Trophoblast cell (in vitro differentiated cells and primary cell): ENCODE data around the gene POLD2.

Experiments used
- DNase-seq, 2 donors: peaks; one replicate each; pipeline ENCODE4 v3.0.0-alpha.2; 2016
- H2AFZ ChIP-seq: 2 replicates; pipeline ENCODE4 v1.6.1; 2013; ENCODE audit warnings: low read length, moderate library complexity, mild to moderate bottlenecking; ENCODE audit not compliant: insufficient read depth, poor library complexity
- H2AK5ac ChIP-seq: 2 replicates; pipeline ENCODE4 v1.6.1; 2013; ENCODE audit warnings: mild to moderate bottlenecking, low read length
- H2BK120ac ChIP-seq: 2 replicates; pipeline ENCODE4 v1.6.1; 2013; ENCODE audit warnings: low read length, mild to moderate bottlenecking, moderate library complexity; ENCODE audit not compliant: insufficient read depth, poor library complexity
- H2BK12ac ChIP-seq: 2 replicates; pipeline ENCODE4 v1.6.1; 2013; ENCODE audit warnings: mild to moderate bottlenecking, low read length, moderate library complexity
- H2BK5ac ChIP-seq: 2 replicates; pipeline ENCODE4 v1.6.1; 2013; ENCODE audit warnings: low read length, low read depth, moderate library complexity, mild to moderate bottlenecking; ENCODE audit not compliant: poor library complexity
- H3K14ac ChIP-seq: 2 replicates; pipeline ENCODE4 v1.6.1; 2013; ENCODE audit warnings: mild to moderate bottlenecking, low read length
- H3K18ac ChIP-seq: 2 replicates; pipeline ENCODE4 v1.6.1; 2013; ENCODE audit warnings: mild to moderate bottlenecking, low read length
- H3K23ac ChIP-seq: 2 replicates; pipeline ENCODE4 v1.6.1; 2013; ENCODE audit warnings: low read length
- H3K27ac ChIP-seq: 2 replicates; pipeline ENCODE4 v1.5.1; 2013; ENCODE audit warnings: low read depth, mild to moderate bottlenecking, inconsistent platforms, low read length, moderate library complexity
- H3K27me3 ChIP-seq: 2 replicates; pipeline ENCODE4 v1.6.1; 2013; ENCODE audit warnings: inconsistent platforms, mild to moderate bottlenecking, low read length, moderate library complexity; ENCODE audit not compliant: insufficient read depth
- H3K36me3 ChIP-seq, 2 experiments: 1 replicate in 1 of 2; 2 replicates in 1 of 2; pipeline ENCODE4 v1.6.1; 2013; ENCODE audit warnings: low read length in 2 of 2, mild to moderate bottlenecking in 2 of 2, moderate library complexity in 1 of 2; ENCODE audit not compliant: insufficient read depth in 2 of 2, control insufficient read depth in 1 of 2
- H3K4ac ChIP-seq: 2 replicates; pipeline ENCODE4 v1.6.1; 2013; ENCODE audit warnings: low read depth, mild to moderate bottlenecking, low read length, moderate library complexity
- H3K4me1 ChIP-seq, 2 experiments: 1 replicate in 1 of 2; 2 replicates in 1 of 2; pipeline ENCODE4 v1.6.1; 2013; ENCODE audit warnings: low read length in 2 of 2, mild to moderate bottlenecking in 2 of 2, moderate library complexity in 1 of 2; ENCODE audit not compliant: insufficient read depth in 2 of 2, control insufficient read depth in 1 of 2
- H3K4me2 ChIP-seq: 2 replicates; pipeline ENCODE4 v1.6.1; 2013; ENCODE audit warnings: inconsistent platforms, mild to moderate bottlenecking, low read length, moderate library complexity
- H3K4me3 ChIP-seq: 2 replicates; pipeline ENCODE4 v1.5.1; 2013; ENCODE audit warnings: mild to moderate bottlenecking, low read depth, low read length, inconsistent platforms
- H3K79me1 ChIP-seq: one replicate; pipeline ENCODE4 v1.6.1; 2013; ENCODE audit warnings: low read length
- H3K79me2 ChIP-seq: 2 replicates; pipeline ENCODE4 v1.6.1; 2013; ENCODE audit warnings: low read length, mild to moderate bottlenecking; ENCODE audit not compliant: control insufficient read depth, insufficient read depth, poor library complexity
- H3K9ac ChIP-seq: 2 replicates; pipeline ENCODE4 v1.6.1; 2013; ENCODE audit warnings: mild to moderate bottlenecking, low read length
- H3K9me3 ChIP-seq: 2 replicates; pipeline ENCODE4 v1.6.1; 2013; ENCODE audit warnings: low read depth, mild to moderate bottlenecking, control low read depth, inconsistent platforms, low read length; ENCODE audit not compliant: insufficient read depth
- H4K12ac ChIP-seq: 2 replicates; pipeline ENCODE4 v1.6.1; 2013; ENCODE audit warnings: low read depth, mild to moderate bottlenecking, low read length, moderate library complexity
- H4K8ac ChIP-seq: 2 replicates; pipeline ENCODE4 v1.6.1; 2013; ENCODE audit warnings: low read depth, mild to moderate bottlenecking, low read length, moderate library complexity
- H4K91ac ChIP-seq: one replicate; pipeline ENCODE4 v1.6.1; 2013; ENCODE audit warnings: low read depth, mild to moderate bottlenecking, low read length, moderate library complexity
- WGBS: extraction: QIAGEN DNeasy Blood & Tissue Kit; methylation state at CpG from one replicate; pipeline ENCODE4 v1.1.7; 2013; ENCODE audit warnings: missing lambda C conversion rate; ENCODE audit not compliant: insufficient read length, insufficient coverage; ENCODE audit errors: extremely low coverage; 5-methylcytosine and 5-hydroxymethylcytosine counted together

The POLD2 gene

GRCh38 chr7:44085546-44085945 is 37.8 kb downstream of the POLD2 start:
- Histone ChIP-seq H3K79me2 (peaks cover 3% of the 10 kb centered on the region), H3K4ac (no peak overlapping the region), H4K12ac (no peak overlapping the region), H3K9ac (no peak overlapping the region), H2BK5ac (no peak overlapping the region), H3K4me2 (no peak overlapping the region), H2AFZ (no peak overlapping the region), H3K4me3 (no peak overlapping the region), H3K18ac (no peak overlapping the region), H2BK12ac (no peak overlapping the region), H3K36me3 (peaks cover 3% of the 10 kb centered on the region in 2 experiments), H3K23ac (no peak overlapping the region), H3K27ac (no peak overlapping the region), H3K27me3 (no peaks in the 10 kb centered on the region), H2BK120ac (no peak overlapping the region), H3K14ac (no peak overlapping the region), H3K9me3 (no peaks in the 10 kb centered on the region), H4K8ac (no peak overlapping the region), H4K91ac (no peak overlapping the region), H3K4me1 (no peaks in the 10 kb centered on the region), H3K79me1 (peaks cover 7% of the 10 kb centered on the region), H2AK5ac (no peak overlapping the region)
- DNase-seq, result no peak
- WGBS, result no CpG with 5 or more reads among the region's 3 CpGs

GRCh38 chr7:44084701-44085100 is 38.6 kb downstream of the POLD2 start:
- Histone ChIP-seq H3K18ac (no peak overlapping the region), H2BK120ac (no peak overlapping the region), H3K14ac (no peak overlapping the region), H3K4me2 (no peak overlapping the region), H3K27ac (no peak overlapping the region), H3K4me1 (no peaks in the 10 kb centered on the region), H3K36me3 (peaks cover 11% of the 10 kb centered on the region in 2 experiments), H3K4me3 (no peak overlapping the region), H3K9ac (no peak overlapping the region), H2BK5ac (no peak overlapping the region), H3K79me1 (peaks cover 7% of the 10 kb centered on the region), H3K23ac (no peak overlapping the region), H3K79me2 (peaks cover 3% of the 10 kb centered on the region), H4K91ac (no peak overlapping the region), H2AFZ (no peak overlapping the region), H2AK5ac (no peak overlapping the region), H3K27me3 (no peaks in the 10 kb centered on the region), H4K8ac (no peak overlapping the region), H3K9me3 (no peaks in the 10 kb centered on the region), H2BK12ac (no peak overlapping the region), H4K12ac (no peak overlapping the region), H3K4ac (no peak overlapping the region)
- no peak for DNase-seq
- WGBS, result no CpG with 5 or more reads among the region's 4 CpGs

- Histone ChIP-seq H4K8ac (peak overlapping the region; percentile 30), H2BK12ac (no peak overlapping the region), H4K12ac (no peak overlapping the region), H3K4me2 (no peak overlapping the region), H3K36me3 (peaks cover 17 to 18% of the 10 kb centered on the region in 2 experiments), H3K4me3 (no peak overlapping the region), H3K4ac (no peak overlapping the region), H2AK5ac (no peak overlapping the region), H4K91ac (no peak overlapping the region), H3K4me1 (no peaks in the 10 kb centered on the region), H3K27ac (no peak overlapping the region), H2AFZ (no peak overlapping the region), H3K79me1 (peaks cover 7% of the 10 kb centered on the region), H3K23ac (no peak overlapping the region), H3K79me2 (peaks cover 3% of the 10 kb centered on the region), H2BK120ac (no peak overlapping the region), H3K14ac (no peak overlapping the region), H3K9ac (no peak overlapping the region), H3K27me3 (no peaks in the 10 kb centered on the region), H3K9me3 (no peaks in the 10 kb centered on the region), H2BK5ac (no peak overlapping the region), H3K18ac (no peak overlapping the region)
- no peak for DNase-seq
- WGBS, result no CpG with 5 or more reads among the region's 3 CpGs
These were observed 39.6 kb downstream of the POLD2 start for GRCh38 chr7:44083796-44084195.

DNA sequence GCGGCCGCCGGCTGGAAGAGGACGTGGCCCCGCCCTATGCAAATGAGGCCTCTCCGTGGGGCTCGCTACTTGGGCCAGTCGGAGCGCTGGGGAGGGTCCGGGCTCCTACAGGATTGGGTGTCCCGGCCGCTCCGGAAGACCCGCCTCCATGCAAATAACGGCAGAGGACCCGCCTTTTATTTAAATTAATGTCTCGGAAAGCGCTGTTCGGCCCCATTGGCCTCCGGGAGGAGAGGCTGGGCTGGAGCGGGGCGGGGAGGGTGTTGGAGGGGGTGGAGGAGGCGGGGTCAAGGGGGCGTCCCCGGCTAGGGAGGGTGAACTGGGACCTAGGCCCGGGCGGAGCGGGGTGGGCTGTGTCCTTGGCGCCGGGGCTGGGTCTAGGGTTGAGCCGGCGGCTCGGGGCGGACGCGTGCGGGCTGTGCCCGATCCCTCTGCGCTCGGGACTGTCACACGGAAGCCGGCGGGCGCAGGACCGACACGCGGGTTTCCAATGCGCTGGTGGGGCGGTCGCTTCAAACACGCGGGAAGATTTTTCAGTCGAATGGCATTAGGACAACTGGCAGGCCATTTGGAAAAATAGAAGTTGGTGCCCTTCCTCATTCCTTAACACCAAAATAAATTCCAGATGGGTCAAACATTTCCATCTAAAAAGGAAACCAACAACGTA is 40.7 kb downstream of the POLD2 start:
- H2AFZ ChIP-seq, result peak overlapping the region; percentile 56
- H3K9me3 ChIP-seq, result no peaks in the 10 kb centered on the region
- peak overlapping the region; percentile 70 for H4K91ac ChIP-seq
- peak overlapping the region; percentile 14 for H3K18ac ChIP-seq
- peak overlapping the region; percentile 48 for H2BK120ac ChIP-seq
- peak overlapping the region; percentile 50 for H2BK12ac ChIP-seq
- no peak overlapping the region for H3K4ac ChIP-seq
- peak overlapping the region; percentile 80 for H3K4me2 ChIP-seq
- H3K79me1 ChIP-seq, result peaks cover 7% of the 10 kb centered on the region
- peak overlapping the region; percentile 77 for H2BK5ac ChIP-seq
- peak overlapping the region; percentile 82 for H4K8ac ChIP-seq
- peak overlapping the region; percentile 89 for H4K12ac ChIP-seq
- H3K27ac ChIP-seq, result no peak overlapping the region
- H3K4me3 ChIP-seq, result peak overlapping the region; percentile 73
- peaks cover 3% of the 10 kb centered on the region for H3K79me2 ChIP-seq
- H3K36me3 ChIP-seq, result peaks cover 26 to 29% of the 10 kb centered on the region in 2 experiments
- H3K9ac ChIP-seq, result peak overlapping the region; percentile 54
- H3K14ac ChIP-seq, result peak overlapping the region; percentile 84
- H3K23ac ChIP-seq, result no peak overlapping the region
- no peaks in the 10 kb centered on the region for H3K4me1 ChIP-seq
- WGBS, result no CpG with 5 or more reads among the region's 54 CpGs
- H3K27me3 ChIP-seq, result no peaks in the 10 kb centered on the region
- DNase-seq, result peak; percentile 99
- H2AK5ac ChIP-seq, result no peak overlapping the region
